ENCODE results near the gene KCNAB1. TPM values are rescaled to one million over a fixed set of nuclear protein-coding genes. Genes with fewer than 3 reads are reported as not detected.

KCNAB1 gene
- total and polyA plus RNA-seq, 2 donors (not counting 3 experiments of a cell fraction or from before 2014, with no cell fraction given) = 0.21 TPM; not detected in 1

GRCh38 chr3:156579427-156579851 lies 459.1 kb downstream of the KCNAB1 start:
- H3K79me2 ChIP-seq (ENCODE audit: control insufficient read depth, insufficient read depth, low read length) = no peaks in the 10 kb centered on the region
- intact Hi-C loops (cut with micrococcal nuclease) = no loop called here
- H3K27ac ChIP-seq (ENCODE audit: insufficient read depth, low read depth, low read length) = no peak overlapping the region
- dilution Hi-C loops (cut with MboI; ENCODE audit: extremely low pct_ligation_motif_present, low sequenced_read_pairs) = no loop called here
- no peaks in the 10 kb centered on the region for H4K20me1 ChIP-seq (replicated peaks; ENCODE audit: control insufficient read depth, extremely low read depth, insufficient read depth, low read length)
- no peak overlapping the region for H3K4me2 ChIP-seq (ENCODE audit: insufficient read depth, low read length)
- FAIRE-seq = no peak
- no peaks in the 10 kb centered on the region for H3K9me3 ChIP-seq (replicated peaks; ENCODE audit: control insufficient read depth, insufficient read depth, low read length)
- TF ChIP-seq POLR2AphosphoS5 (IDR thresholded peaks at IDR 0.05; ENCODE audit: insufficient read depth, low read depth, low read length) (no peak), FOS (IDR thresholded peaks at IDR 0.05; ENCODE audit: borderline replicate concordance, insufficient read depth, low read length) (no peak), POLR2A (IDR thresholded peaks at IDR 0.05; ENCODE audit: low read depth, low read length) (no peak), EZH2 (IDR thresholded peaks at IDR 0.05; ENCODE audit: borderline replicate concordance, low read depth, low read length, severe bottlenecking) (no peak), JUN (IDR thresholded peaks at IDR 0.05; ENCODE audit: borderline replicate concordance, insufficient read depth, insufficient read length, low read depth) (no peak), GATA2 (IDR thresholded peaks at IDR 0.05; ENCODE audit: insufficient read depth, insufficient read length, low read depth, low read length) (no peak)
- TF ChIP-seq, protein P1, sequence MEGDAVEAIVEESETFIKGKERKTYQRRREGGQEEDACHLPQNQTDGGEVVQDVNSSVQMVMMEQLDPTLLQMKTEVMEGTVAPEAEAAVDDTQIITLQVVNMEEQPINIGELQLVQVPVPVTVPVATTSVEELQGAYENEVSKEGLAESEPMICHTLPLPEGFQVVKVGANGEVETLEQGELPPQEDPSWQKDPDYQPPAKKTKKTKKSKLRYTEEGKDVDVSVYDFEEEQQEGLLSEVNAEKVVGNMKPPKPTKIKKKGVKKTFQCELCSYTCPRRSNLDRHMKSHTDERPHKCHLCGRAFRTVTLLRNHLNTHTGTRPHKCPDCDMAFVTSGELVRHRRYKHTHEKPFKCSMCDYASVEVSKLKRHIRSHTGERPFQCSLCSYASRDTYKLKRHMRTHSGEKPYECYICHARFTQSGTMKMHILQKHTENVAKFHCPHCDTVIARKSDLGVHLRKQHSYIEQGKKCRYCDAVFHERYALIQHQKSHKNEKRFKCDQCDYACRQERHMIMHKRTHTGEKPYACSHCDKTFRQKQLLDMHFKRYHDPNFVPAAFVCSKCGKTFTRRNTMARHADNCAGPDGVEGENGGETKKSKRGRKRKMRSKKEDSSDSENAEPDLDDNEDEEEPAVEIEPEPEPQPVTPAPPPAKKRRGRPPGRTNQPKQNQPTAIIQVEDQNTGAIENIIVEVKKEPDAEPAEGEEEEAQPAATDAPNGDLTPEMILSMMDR (IDR thresholded peaks at IDR 0.05; ENCODE audit: extremely low read depth in 1 of 2, insufficient read depth in 1 of 2, low read depth in 1 of 2, low read length in 2 of 2) = no peak
- TF ChIP-seq, protein P2, sequence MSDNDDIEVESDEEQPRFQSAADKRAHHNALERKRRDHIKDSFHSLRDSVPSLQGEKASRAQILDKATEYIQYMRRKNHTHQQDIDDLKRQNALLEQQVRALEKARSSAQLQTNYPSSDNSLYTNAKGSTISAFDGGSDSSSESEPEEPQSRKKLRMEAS (IDR thresholded peaks at IDR 0.05; ENCODE audit: insufficient read depth, insufficient read length) = no peak
- no TSS peak for BruUV-seq (replicated peaks)
- H3K9me1 ChIP-seq (replicated peaks; ENCODE audit: control insufficient read depth, extremely low read depth, insufficient read depth, low read length) = no peaks in the 10 kb centered on the region
- no peaks in the 10 kb centered on the region for H3K4me1 ChIP-seq (ENCODE audit: control insufficient read depth, extremely low read depth, insufficient read depth, low read length)
- no peak overlapping the region for H3K9ac ChIP-seq (replicated peaks; ENCODE audit: extremely low read depth, insufficient read depth, low read length)
- H3K36me3 ChIP-seq (ENCODE audit: control insufficient read depth in 2 of 2, extremely low read depth in 1 of 2, insufficient read depth in 2 of 2, low read length in 2 of 2) = no peaks in the 10 kb centered on the region
- ChIA-PET POLR2A (interaction anchor here (0.7 kb wide), 1 partner anchor 24 kb away, joined by 3 read pairs; the partner anchor contains the start of gene SSR3), CTCF (interaction anchor here (1.2 kb wide), 1 partner anchor 34 kb away, joined by 3 read pairs; no protein-coding TSS in a partner anchor)
- no peak for DNase-seq (ENCODE audit: low read depth, low spot score)
- H3K4me3 ChIP-seq (replicated peaks in 1 of 3; ENCODE audit: insufficient read depth in 1 of 3, low read depth in 1 of 3, low read length in 3 of 3) = no peak overlapping the region
- peaks cover 0 to 10% of the 10 kb centered on the region in 2 experiments for H3K27me3 ChIP-seq (ENCODE audit: control insufficient read depth in 2 of 2, insufficient read depth in 2 of 2, low read length in 2 of 2)
- no peak overlapping the region for H2AFZ ChIP-seq (ENCODE audit: low read depth, low read length)

Measured in endothelial cell of umbilical vein (primary cell).